NCI-H526 treated with DMSO at 0.1 percent for 48 hours (cell line): Measurements from ENCODE around the gene BEST2.

Experiments
- DNase-seq: peaks from one replicate; lab custom pipeline; 2025; lab: John Stamatoyannopoulos, UW

BEST2 gene

GRCh38 chr19:12770922-12771321, 19.3 kb downstream of the BEST2 start:
- DNase-seq: no peak

GRCh38 chr19:12772323-12772722, 20.7 kb downstream of the BEST2 start:
- DNase-seq: no peak

DNA sequence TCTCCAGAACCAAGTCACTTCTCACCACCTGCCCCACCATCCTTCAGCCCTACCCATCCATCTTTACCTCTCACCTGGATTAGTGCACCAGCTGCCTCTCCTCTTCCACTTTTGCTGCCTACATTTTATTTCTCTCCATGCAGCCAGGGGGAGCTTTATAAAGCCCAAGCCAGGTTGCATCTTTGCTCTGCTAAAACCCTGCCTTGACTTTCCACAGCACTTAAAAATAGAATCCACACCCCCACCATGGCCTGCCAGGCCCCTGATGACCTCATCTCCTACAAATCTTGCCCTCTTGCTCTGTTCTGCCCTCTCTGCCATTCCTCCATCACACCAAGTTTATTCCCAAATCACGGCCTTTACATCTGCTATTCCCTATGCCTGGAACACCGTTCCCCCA, 22.0 kb downstream of the BEST2 start:
- DNase-seq: no peak

DNA sequence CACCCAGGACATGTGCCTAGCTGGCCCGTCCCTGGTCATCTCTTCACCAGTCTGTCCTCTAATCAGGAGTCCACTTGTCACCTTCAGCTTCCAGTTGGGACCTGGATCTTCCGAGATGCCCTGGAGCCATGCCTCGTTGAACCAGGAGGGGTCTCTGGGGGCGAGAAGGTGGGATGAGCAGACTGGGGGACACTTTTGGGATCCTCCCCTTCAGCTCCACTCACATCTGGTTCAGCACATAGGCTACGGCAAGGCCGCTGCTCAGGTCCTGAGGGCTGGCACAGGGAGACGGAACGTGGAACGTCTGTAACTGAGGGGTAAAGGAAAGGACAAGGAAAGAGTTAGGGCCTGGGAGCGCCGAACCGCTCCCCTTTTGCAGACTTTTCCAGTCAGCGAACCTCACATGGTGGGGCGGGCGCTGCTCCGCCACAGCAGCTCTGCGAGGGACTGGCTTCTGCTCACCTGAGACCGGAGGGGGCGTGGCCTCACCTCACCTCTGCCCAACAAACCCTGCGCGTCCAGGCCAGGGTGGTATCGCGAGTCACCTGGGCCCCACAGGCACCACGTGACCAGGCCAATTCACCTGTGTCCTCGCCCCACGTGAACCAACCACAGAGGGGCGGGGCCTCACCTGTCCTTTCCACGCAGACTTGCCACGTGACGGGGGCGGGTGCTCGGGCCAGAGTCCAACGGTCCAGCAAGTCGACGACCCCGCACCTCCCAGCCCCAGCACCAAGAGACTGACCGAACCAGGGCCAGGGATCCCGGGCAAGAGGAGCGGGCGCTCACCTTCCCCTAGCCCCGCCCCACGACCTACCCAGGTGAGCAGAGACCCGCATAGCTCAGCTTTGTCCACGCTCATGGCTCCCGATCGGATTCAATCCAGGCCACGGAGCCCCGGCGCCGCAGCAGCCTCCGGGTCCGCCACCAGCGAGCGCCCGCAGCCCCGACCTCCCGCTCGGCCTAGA, 23.3 kb downstream of the BEST2 start, which contains the start of gene HOOK2:
Gene HOOK2 (minus strand): TSS at position 965 of the 968 bp plus-strand sequence. CDS start 103 bp downstream, at position 862.
- peak; percentile 83 for DNase-seq

DNA sequence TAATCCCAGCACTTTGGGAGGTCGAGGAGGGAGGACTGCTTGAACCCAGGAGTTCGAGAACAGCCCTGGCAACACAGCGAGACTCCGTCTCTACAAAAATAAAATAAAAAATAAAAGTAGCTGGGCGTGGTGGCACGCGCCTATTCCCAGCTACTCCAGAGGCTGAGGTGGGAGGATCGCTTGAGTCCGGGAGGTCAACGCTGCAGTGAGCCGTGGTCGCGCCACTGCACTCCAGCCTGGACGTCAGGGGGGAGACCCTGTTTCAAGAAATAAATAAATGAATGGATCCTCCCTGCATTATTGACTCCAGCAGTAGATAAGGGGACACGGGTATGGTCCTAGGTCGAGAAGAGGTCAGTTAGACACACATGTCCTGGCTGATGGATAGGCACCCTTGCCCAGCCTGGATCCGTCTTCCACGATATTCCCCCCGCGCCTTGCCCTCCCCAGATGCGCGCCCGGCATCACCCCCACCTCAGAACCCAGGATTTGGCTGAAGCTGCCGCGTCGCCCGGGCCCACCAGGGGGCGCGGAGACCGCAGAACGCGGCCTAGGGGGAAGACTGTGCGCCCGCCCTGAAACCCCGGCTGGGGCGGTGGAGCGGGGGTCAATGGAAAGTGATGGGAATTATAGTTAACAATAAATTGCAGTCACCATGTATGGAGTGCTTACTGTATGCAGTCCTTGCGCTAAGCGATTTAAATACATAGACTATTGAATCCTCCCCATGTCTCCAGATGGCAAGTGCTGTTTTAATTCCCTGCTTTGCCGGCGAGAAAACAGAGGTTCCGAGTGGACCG, 25.8 kb downstream of the BEST2 start:
- peak; percentile 31 for DNase-seq

DNA sequence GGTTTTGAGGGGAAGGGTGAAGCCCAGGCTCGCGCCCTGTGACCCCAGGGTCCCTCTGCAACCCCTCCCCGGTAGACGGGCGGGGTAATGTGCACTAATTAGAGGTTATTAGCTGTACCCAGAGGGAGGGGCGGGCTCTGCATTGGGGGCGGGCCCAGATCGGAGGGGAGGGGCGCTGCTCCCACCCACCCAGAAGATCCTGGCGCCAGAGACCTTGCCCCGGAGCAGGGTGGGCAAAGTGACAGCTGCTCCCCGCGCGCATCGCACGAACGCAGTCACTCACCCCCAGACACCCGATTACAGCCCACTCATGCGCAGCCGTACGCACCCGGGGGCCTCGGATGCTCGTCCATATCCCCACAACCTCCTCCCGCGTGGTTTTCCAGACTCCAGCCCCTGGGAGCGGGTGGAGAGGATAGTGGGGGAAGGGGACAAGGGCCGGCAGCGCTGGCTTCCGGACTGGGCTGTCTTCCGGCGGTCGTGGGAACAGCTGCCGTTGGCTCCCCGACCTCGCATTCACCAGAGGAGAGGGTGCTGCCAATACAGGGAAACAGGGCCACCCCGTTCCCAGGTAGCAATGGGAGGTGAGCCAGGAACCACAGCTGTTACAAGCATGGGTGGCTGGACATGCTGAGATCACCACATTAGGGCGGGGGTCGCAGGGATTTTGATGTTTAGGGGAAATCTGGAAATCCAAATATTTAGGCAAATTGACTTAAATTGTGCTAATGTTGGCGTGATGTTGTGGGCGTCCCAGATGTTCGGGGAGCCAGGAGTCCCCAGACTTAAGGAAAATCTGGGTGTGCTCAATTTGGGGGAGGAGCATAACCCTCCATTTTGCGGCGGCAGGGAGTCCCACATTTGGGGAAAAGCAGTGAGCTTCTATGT, 26.7 kb downstream of the BEST2 start:
- DNase-seq: peak; percentile 31

DNA sequence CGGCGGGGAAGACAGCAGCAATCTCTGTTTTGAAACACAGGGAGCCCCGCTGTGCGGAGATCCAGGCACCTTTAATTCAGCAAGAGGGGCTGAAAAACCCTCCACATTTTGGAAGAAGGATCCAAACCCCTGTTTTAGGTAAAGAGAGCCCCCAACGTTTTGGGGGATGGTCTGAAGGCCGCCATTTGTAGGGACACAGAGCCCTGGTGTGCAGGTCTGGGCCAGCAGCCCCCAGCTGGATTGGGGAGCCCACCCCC, 27.2 kb downstream of the BEST2 start:
- no peak for DNase-seq

DNA sequence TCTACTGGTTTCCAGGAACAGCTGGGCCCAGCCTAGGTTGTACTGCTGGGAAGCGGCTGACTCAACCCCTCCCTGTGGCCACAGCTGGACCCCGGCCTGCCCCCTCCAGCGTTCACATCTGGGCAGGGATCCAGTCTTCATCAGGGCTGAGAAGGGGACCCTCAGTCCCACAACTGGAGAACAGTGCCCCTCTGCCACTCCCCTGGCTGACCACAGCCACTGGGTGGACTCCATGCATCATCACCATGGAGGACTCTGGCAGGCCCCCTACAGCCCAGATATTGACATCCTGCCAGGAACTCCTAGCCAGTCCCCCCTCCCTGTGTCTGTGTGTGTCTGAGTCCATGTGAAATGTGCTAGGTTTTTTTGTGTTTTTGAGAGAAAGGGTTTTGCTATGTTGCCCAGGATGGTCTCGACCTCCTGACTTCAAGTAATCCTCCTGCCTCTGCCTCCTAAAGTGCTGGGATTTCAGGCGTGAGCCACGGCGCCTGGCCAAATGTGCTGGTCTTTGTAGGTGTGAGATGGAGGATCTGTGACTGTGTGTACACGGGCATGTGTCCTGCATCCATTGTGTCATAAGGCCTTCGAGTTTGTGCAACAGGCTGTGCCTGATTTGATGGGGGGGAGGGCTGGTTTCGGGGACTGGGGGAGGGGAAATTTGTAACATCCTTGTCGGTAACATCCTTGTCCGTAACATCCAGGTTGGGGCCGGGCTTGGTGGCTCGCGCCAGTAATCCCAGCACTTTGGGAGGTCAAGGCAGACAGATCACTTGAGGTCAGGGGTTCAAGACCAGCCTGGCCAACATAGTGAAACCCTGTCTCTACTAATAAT, 27.8 kb downstream of the BEST2 start:
- DNase-seq: no peak

GRCh38 chr19:12782174-12782423, 30.5 kb downstream of the BEST2 start:
- no peak for DNase-seq

GRCh38 chr19:12782424-12783290, 31.1 kb downstream of the BEST2 start:
- peak; percentile 18 for DNase-seq

GRCh38 chr19:12783291-12783848, 31.8 kb downstream of the BEST2 start:
- DNase-seq: no peak

- DNase-seq: no peak
Observed at GRCh38 chr19:12783849-12784393, 32.3 kb downstream of the BEST2 start.

DNA sequence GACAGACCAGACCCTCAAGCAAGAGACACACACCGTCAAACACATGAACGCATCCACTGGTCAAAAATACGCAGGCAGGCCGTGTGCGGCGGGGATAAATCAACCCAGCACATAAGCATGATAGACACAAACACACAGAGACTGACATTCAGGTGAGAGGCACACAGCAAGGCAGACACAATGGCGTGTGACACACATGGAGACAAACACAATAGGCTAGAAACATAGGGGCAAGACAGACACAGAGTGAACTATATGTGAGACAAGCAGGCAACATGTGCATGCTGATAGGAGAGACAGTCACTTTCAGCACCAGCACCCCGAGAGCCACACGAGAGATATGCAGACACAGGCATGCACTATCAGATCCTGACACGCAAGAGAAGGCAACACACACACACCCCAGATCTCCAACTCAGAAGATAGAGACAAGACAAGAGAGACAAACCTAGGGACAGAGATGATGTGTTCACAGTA, 32.8 kb downstream of the BEST2 start:
- no peak for DNase-seq

GRCh38 chr19:12784871-12785430, 33.4 kb downstream of the BEST2 start:
- no peak for DNase-seq

GRCh38 chr19:12785431-12786031, 33.9 kb downstream of the BEST2 start:
- DNase-seq: no peak

- no peak for DNase-seq
Observed at GRCh38 chr19:12786141-12786870, 34.7 kb downstream of the BEST2 start.

DNA sequence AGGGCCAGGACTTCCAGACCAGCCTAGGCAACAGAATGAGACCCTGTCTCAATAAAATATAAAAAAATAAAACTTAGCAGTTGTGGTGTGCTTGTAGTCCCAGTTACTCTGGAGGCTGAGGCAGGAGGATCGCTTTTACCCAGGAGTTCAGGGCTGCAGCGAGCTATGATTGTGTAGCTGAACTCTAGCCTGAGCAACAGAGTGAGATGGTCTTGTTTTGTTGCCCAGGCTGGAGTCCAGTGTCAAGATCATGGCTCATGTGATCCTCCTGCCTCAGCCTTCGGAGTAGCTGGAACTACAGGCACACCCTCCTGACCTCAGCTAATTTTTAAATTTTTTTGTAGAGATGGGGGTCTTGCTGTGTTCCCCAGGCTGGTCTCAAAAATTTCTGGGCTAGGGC, 35.4 kb downstream of the BEST2 start:
- no peak for DNase-seq

DNA sequence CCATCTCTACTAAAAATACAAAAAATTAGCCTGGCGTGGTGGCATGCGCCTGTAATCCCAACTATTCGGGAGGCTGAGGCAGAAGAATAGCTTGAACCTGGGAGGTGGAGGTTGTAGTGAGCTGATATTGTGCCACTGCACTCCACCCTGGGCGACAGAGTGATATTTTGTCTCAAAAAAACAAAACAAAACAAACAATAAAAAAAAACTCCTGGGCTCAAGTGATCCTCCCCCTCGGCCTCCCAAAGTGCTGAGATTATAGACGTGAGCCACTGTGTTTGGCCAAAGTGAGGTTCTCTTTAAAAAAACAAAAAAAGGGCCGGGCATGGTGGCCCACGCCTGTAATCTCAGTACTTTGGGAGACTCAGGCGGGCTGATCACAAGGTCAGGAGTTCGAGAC, 35.9 kb downstream of the BEST2 start:
- DNase-seq: no peak
